Loucy (cell line): ENCODE data around the gene GLIPR1.
A peak's percentile ranks its signal among the peaks of the same experiment; 100 is the strongest.

Source experiments
- H2AFZ ChIP-seq: fragments of 200-600 bp; sonication (generic); 2 replicates; pipeline ENCODE4 v1.6.0; 2016; ENCODE audit warnings: antibody characterized with exemption, mild to moderate bottlenecking, low read length, moderate library complexity
- H3F3A ChIP-seq: fragments of 200-600 bp; 2 replicates; pipeline ENCODE4 v1.6.0; 2016; ENCODE audit warnings: antibody characterized with exemption, low read depth, mild to moderate bottlenecking
- H3K27me3 ChIP-seq: fragments of 200-600 bp; sonication (generic); 2 replicates; pipeline ENCODE4 v1.6.1; 2014; ENCODE audit warnings: low read length, mild to moderate bottlenecking; ENCODE audit not compliant: insufficient read depth, poor library complexity, severe bottlenecking
- H3K36me3 ChIP-seq: fragments of 200-600 bp; sonication (generic); 2 replicates; pipeline ENCODE4 v1.6.1; 2016; ENCODE audit warnings: low read length; ENCODE audit not compliant: insufficient read depth
- H3K4me1 ChIP-seq: fragments of 200-600 bp; sonication (generic); 2 replicates; pipeline ENCODE4 v1.5.1; 2014; ENCODE audit warnings: low read length, mild to moderate bottlenecking; ENCODE audit not compliant: insufficient read depth, poor library complexity, severe bottlenecking
- H3K4me2 ChIP-seq: fragments of 200-600 bp; sonication (generic); 2 replicates; pipeline ENCODE4 v1.6.0; 2014; ENCODE audit warnings: antibody characterized with exemption, low read length, low read depth, mild to moderate bottlenecking; ENCODE audit not compliant: poor library complexity, severe bottlenecking
- H3K4me3 ChIP-seq: fragments of 200-600 bp; sonication (generic); 2 replicates; pipeline ENCODE4 v1.5.1; 2014; ENCODE audit warnings: low read length, mild to moderate bottlenecking, mixed read lengths; ENCODE audit not compliant: poor library complexity, severe bottlenecking
- H3K79me2 ChIP-seq: fragments of 200-600 bp; sonication (generic); 2 replicates; pipeline ENCODE4 v1.6.1; 2014; ENCODE audit warnings: low read length; ENCODE audit not compliant: insufficient read depth
- H3K9ac ChIP-seq: fragments of 200-600 bp; sonication (generic); 2 replicates; pipeline ENCODE4 v1.6.0; 2014; ENCODE audit warnings: mild to moderate bottlenecking, low read depth, low read length, moderate library complexity; ENCODE audit not compliant: poor library complexity, severe bottlenecking
- H3K9me2 ChIP-seq: fragments of 200-600 bp; sonication (generic); replicated peaks from 2 replicates; pipeline ENCODE4 v1.6.1; 2016; ENCODE audit warnings: low read depth, low read length, mixed read lengths
- H3K9me3 ChIP-seq: fragments of 200-600 bp; sonication (generic); 2 replicates; pipeline ENCODE4 v1.6.1; 2014; ENCODE audit warnings: mild to moderate bottlenecking, antibody characterized with exemption, low read length, low read depth; ENCODE audit not compliant: insufficient read depth
- H4K20me1 ChIP-seq: fragments of 200-600 bp; sonication (generic); 2 replicates; pipeline ENCODE4 v1.6.0; 2014; ENCODE audit warnings: antibody characterized with exemption, low read length, mild to moderate bottlenecking; ENCODE audit not compliant: insufficient read depth, poor library complexity, severe bottlenecking
- CTCF ChIP-seq: fragments of 200-600 bp; sonication (generic); conservative IDR thresholded peaks from 2 replicates; pipeline ENCODE4 v1.5.1; 2014; ENCODE audit warnings: mild to moderate bottlenecking, antibody characterized with exemption, low read length
- EZH2phosphoT487 ChIP-seq: fragments of 200-600 bp; IDR thresholded peaks from 2 replicates; pipeline ENCODE4 v1.6.1; 2018; ENCODE audit warnings: antibody characterized with exemption, mild to moderate bottlenecking, moderate library complexity, borderline replicate concordance

GLIPR1 gene

DNA sequence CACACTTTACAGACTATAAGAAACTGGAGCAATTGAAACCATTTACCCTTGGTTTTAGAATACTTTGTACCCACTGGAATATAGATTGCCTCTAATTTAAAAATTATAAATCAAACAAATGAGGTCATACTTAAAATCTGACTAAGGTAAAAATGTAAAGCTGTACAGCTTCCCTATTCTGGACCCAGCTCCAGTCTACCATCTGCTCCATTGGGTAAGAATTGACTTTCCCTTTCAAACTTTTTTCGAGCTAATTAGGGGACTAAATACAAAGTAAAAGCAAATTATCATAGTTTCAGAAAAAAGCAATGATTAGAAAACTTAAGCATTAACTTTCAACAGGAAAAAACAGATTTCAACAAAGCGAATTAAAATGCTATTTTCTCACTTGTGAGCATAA is 26.5 kb downstream of the GLIPR1 start:
- Histone ChIP-seq H3K9me3 (no peaks in the 10 kb centered on the region), H3K9me2 (no peaks in the 10 kb centered on the region; the same call in 1 of the 2 replicates), H3K4me2 (peak overlapping the region; percentile 95), H4K20me1 (peaks cover 37% of the 10 kb centered on the region), H3K4me1 (peaks cover 41% of the 10 kb centered on the region), H3K27me3 (no peaks in the 10 kb centered on the region), H3K36me3 (peaks cover 41% of the 10 kb centered on the region), H3K9ac (peak overlapping the region; percentile 87), H2AFZ (no peak overlapping the region), H3F3A (no peaks in the 10 kb centered on the region), H3K4me3 (peak overlapping the region; percentile 93), H3K79me2 (peaks cover 77% of the 10 kb centered on the region)
- TF ChIP-seq EZH2phosphoT487 (no peak), CTCF (no peak)

- peak overlapping the region; percentile 93 for H3K4me3 ChIP-seq
Measured at GRCh38 chr12:75508159-75508558, 27.6 kb downstream of the GLIPR1 start.

DNA sequence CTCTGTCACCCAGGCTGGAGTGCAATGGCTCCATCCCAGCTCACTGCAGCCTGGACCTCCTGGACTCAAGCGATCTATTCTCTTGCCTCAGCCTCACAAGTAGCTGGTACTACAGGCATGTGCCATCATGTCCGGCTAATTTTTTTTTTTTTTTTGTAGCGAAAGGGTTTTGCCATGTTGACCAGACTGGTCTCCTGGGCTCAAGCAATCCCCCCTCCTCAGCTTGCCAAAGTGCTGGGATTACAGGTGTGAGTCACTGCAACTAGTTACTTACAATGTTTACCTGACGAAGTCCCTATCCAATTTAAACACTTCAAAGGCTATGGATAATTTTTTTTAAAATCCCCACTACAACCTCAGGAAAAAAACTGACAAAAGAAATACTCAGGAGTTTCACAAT is 29.1 kb downstream of the GLIPR1 start:
- Histone ChIP-seq H3K4me3 (peak overlapping the region; percentile 93), H3K36me3 (peaks cover 17% of the 10 kb centered on the region), H3K79me2 (peaks cover 67% of the 10 kb centered on the region), H3K4me1 (peaks cover 41% of the 10 kb centered on the region), H3K9me3 (no peaks in the 10 kb centered on the region), H3K27me3 (peaks cover 22% of the 10 kb centered on the region), H3K4me2 (peak overlapping the region; percentile 95), H4K20me1 (peaks cover 37% of the 10 kb centered on the region), H3K9ac (peak overlapping the region; percentile 87), H3F3A (no peaks in the 10 kb centered on the region), H2AFZ (no peak overlapping the region), H3K9me2 (no peaks in the 10 kb centered on the region; the same call in 1 of the 2 replicates)
- no peak for TF ChIP-seq EZH2phosphoT487
- no peak for TF ChIP-seq CTCF

More at GRCh38 chr12:75508159-75508558, 27.6 kb downstream of the GLIPR1 start:
- H3K9ac ChIP-seq = peak overlapping the region; percentile 87
- H3K9me2 ChIP-seq = no peaks in the 10 kb centered on the region; the same call in 1 of the 2 replicates
- H3F3A ChIP-seq = no peaks in the 10 kb centered on the region
- H2AFZ ChIP-seq = no peak overlapping the region
- H3K79me2 ChIP-seq = peaks cover 77% of the 10 kb centered on the region
- H3K9me3 ChIP-seq = no peaks in the 10 kb centered on the region
- peaks cover 30% of the 10 kb centered on the region for H3K36me3 ChIP-seq
- H4K20me1 ChIP-seq = peaks cover 37% of the 10 kb centered on the region
- peaks cover 9% of the 10 kb centered on the region for H3K27me3 ChIP-seq
- TF ChIP-seq EZH2phosphoT487 (no peak), CTCF (no peak)
- peaks cover 41% of the 10 kb centered on the region for H3K4me1 ChIP-seq
- peak overlapping the region; percentile 95 for H3K4me2 ChIP-seq
